Activated T-cell treated with anti-CD3 and anti-CD28 coated beads for 24 hours (primary cell): ENCODE measurements around the gene CSAG1.
"Not testable (repeated sequence)": the region's sequence is repeated elsewhere in the genome, so short reads cannot be mapped to it uniquely, and the experiment has no call there.

ENCODE experiments used
- DNase-seq: peaks from one replicate; pipeline ENCODE4 v3.0.0-alpha.2; 2020; ENCODE audit warnings: low read depth

CSAG1 gene

DNA sequence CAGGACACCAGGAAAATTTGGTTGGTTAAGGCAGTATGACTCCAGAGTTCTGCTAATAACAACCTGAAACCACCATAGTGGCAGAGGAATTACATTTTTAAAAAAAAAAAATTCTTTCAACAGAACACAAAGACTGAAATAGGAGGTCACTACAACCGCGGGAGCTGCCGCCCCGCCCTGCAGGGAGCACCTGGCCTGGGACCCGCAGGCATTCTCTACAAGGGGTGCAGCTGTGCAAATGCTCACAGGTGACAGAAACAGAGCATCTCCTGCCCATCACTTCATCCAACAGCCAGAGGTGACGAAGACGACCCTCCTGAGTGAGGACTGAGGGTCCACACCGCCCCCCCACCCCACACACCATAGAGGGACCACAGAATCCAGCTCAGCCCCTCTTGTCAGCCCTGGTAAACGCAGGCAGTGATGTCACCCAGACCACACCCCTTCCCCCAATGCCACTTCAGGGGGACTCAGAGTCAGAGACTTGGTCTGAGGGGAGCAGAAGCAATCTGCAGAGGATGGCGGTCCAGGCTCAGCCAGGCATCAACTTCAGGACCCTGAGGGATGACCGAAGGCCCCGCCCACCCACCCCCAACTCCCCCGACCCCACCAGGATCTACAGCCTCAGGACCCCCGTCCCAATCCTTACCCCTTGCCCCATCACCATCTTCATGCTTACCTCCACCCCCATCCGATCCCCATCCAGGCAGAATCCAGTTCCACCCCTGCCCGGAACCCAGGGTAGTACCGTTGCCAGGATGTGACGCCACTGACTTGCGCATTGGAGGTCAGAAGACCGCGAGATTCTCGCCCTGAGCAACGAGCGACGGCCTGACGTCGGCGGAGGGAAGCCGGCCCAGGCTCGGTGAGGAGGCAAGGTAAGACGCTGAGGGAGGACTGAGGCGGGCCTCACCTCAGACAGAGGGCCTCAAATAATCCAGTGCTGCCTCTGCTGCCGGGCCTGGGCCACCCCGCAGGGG is 35.3 kb downstream of the CSAG1 start, which contains the start of gene MAGEA3:
Gene MAGEA3, plus strand, starts transcription at position 843 of the 980 bp plus-strand sequence. CDS start 2,039 bp downstream, outside the sequence.
- not testable (repeated sequence) for DNase-seq

DNA sequence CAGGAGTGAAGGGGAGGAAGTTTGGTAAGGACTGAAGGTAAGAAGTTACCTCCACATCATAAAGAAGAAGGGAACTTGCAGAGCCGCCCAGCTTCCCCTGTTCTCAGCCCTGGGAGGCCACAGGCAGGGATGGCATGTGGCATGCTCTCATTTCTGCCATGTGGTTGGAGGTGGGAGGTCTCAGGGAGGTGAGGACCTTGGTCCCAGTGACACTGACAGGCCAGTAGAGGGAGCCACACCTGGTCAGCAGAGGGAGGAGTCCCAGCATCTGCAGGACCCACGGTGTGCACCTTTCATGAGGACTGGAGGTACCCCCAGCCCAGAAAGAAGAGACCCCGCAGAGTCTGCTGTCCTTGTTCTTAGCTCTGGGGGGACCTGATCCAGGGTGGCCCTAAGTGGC is 52.5 kb downstream of the CSAG1 start:
- not testable (repeated sequence) for DNase-seq
